SJSA1 (cell line): ENCODE measurements around the gene SNX5. TPM values are rescaled to one million over a fixed set of nuclear protein-coding genes. Genes with fewer than 3 reads are reported as not detected.
A peak's percentile ranks its signal among the peaks of the same experiment; 100 is the strongest.

Source experiments
- DNase-seq, 2 experiments: peaks; one replicate each; pipeline ENCODE4 v3.0.0-alpha.2; 2015 to 2020; ENCODE audit warnings: low spot score in 2 of 2, low read depth in 1 of 2
- H3K27ac ChIP-seq: fragments of 250-450 bp; sonication (Bioruptor Pico); 2 replicates; pipeline ENCODE4 v1.5.1; 2020; ENCODE audit warnings: mild to moderate bottlenecking, moderate library complexity
- H3K27me3 ChIP-seq: fragments of 250-450 bp; sonication (Bioruptor Pico); replicated peaks from 2 replicates; pipeline ENCODE4 v1.5.1; 2020; ENCODE audit warnings: mild to moderate bottlenecking, moderate library complexity
- H3K36me3 ChIP-seq: fragments of 250-450 bp; sonication (Bioruptor Pico); 2 replicates; pipeline ENCODE4 v1.5.1; 2020; ENCODE audit warnings: mild to moderate bottlenecking
- H3K4me1 ChIP-seq: fragments of 250-450 bp; sonication (Bioruptor Pico); replicated peaks from 2 replicates; pipeline ENCODE4 v1.6.1; 2021; ENCODE audit warnings: mild to moderate bottlenecking
- H3K4me3 ChIP-seq: fragments of 250-450 bp; sonication (Bioruptor Pico); 2 replicates; pipeline ENCODE4 v1.5.1; 2020; ENCODE audit warnings: mild to moderate bottlenecking
- H3K9me3 ChIP-seq: fragments of 250-450 bp; sonication (Bioruptor Pico); replicated peaks from 2 replicates; pipeline ENCODE4 v1.5.1; 2020; ENCODE audit warnings: mild to moderate bottlenecking
- total RNA-seq: library from RNA; depleted of rRNA; stranded (reverse); fragments of >200 nt; shearing (Covaris generic); gene quantifications from 2 replicates; pipeline ENCODE4 v1.2.3, GENCODE V29; 2014

Gene SNX5
- total RNA-seq, 1 experiment from 2014 or later: 129 TPM

DNA sequence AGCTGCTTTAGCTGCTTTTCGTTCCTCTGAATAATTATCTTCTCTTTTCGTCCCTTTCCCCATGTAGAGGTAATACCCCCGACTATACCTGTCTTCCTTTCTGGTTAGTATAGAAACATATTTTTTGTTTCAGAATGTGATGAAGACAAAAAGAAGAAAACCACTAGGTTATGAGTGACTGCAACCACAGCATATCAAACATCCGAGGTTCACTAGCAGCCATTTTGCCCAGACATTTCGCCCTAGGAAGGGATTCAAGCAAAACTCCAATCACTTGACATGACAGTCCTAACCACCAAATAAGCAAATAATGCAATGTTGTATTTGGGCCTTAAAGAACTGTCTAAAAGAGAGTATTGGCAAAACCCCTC is 9.4 kb downstream of the SNX5 start:
- no peaks in the 10 kb centered on the region for H3K9me3 ChIP-seq

DNA sequence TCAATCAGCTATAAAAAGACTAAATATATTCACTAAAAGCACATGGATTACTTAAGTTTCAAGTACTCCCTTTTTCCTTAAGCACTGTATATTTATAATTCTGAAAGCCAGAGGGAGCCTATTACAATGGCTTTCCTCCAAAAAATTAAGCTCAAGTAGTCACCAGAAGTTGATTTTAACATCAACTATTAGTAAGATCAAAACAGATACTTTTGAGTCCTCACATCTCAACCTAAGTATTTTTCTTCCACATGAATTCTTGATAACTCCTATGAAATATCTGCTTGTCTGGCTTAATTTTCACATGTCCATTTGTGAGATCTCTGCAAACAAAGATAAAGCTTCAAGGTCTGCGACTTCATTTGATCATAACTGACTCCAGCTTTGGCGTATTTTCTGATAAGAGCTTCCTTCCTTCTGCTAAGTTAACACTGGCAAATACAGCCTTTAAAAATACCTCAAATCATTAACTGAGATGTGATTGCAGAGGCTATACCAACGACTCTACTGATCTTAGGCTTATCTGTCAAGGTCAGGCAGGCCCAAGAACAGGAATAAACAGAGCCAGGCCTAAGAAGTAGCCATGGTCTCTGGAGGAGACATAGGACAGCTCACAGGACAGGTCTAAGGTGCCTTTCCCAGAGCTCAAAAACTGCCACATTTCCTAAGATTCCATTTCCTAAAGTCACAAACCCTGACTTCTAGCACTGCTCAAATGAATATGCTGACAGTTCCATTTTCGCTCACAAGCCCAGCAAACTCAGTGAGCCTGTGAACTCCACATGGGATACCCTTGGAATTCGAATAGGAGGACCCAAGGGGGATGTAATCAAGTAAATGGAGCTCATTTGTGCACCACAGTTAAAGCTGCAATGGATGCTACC is 10.0 kb downstream of the SNX5 start:
- no peaks in the 10 kb centered on the region for H3K27me3 ChIP-seq
- no peaks in the 10 kb centered on the region for H3K9me3 ChIP-seq
- H3K4me3 ChIP-seq: no peak overlapping the region
- no peak for DNase-seq
- H3K4me1 ChIP-seq: peaks cover 47% of the 10 kb centered on the region
- peak overlapping the region; percentile 32; the same call in 1 of the 2 replicates for H3K27ac ChIP-seq
- peaks cover 64% of the 10 kb centered on the region for H3K36me3 ChIP-seq

More for the DNA sequence above, 9.4 kb downstream of the SNX5 start:
- H3K4me1 ChIP-seq: peaks cover 50% of the 10 kb centered on the region
- no peaks in the 10 kb centered on the region for H3K27me3 ChIP-seq
- peaks cover 64% of the 10 kb centered on the region for H3K36me3 ChIP-seq
- no peak for DNase-seq
- 0 out of 2 replicates have a peak overlapping the region, but pooled peaks have one; percentile 0 for H3K27ac ChIP-seq
- H3K4me3 ChIP-seq: no peak overlapping the region

GRCh38 chr20:17957505-17958363 is 10.9 kb downstream of the SNX5 start:
- no peaks in the 10 kb centered on the region for H3K9me3 ChIP-seq
- peaks cover 47% of the 10 kb centered on the region for H3K4me1 ChIP-seq
- DNase-seq: peak in 1 of 2 experiments; percentile 71
- H3K36me3 ChIP-seq: peaks cover 64% of the 10 kb centered on the region
- H3K4me3 ChIP-seq: no peak overlapping the region
- no peaks in the 10 kb centered on the region for H3K27me3 ChIP-seq
- peak overlapping the region; percentile 32; the same call in 1 of the 2 replicates for H3K27ac ChIP-seq

DNA sequence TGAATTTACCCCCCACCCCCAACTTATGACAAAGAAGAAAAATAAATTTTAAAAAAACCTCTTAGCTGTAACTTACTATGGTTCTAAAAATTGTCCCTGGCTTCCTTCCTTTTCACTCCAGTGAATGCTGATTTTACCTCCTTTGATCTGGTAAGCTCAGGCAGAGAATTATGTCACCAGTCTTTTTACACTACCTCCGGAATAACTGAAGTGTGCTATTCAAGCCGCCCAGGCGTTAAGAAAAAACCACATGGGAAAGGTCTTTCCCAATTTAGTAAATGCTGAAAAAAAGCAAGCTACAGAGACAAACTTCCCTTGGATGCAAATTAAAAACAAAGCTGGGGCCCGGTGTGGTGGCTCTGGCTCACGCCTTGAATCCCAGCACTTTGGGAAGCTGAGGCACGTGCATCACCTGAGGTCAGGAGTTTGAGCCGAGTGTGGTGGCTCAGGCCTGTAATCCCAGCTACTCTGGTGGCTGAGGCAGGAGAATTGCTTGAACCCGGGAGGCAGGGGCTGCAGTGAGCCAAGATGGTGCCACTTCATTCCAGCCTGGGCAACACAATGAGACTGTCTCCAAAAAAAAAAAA is 12.4 kb downstream of the SNX5 start:
- Histone ChIP-seq H3K4me3 (no peak overlapping the region), H3K27ac (no peak overlapping the region), H3K36me3 (peaks cover 69% of the 10 kb centered on the region), H3K27me3 (no peaks in the 10 kb centered on the region), H3K9me3 (no peaks in the 10 kb centered on the region), H3K4me1 (peaks cover 40% of the 10 kb centered on the region)
- DNase-seq: no peak

- DNase-seq: no peak
- peaks cover 72% of the 10 kb centered on the region for H3K36me3 ChIP-seq
Measured at GRCh38 chr20:17955302-17955701, 13.3 kb downstream of the SNX5 start.

GRCh38 chr20:17953935-17954334 is 14.7 kb downstream of the SNX5 start:
- no peak for DNase-seq
- H3K27ac ChIP-seq: no peak overlapping the region
- peaks cover 82% of the 10 kb centered on the region for H3K36me3 ChIP-seq
- H3K27me3 ChIP-seq: no peaks in the 10 kb centered on the region
- H3K9me3 ChIP-seq: no peaks in the 10 kb centered on the region
- H3K4me1 ChIP-seq: peaks cover 21% of the 10 kb centered on the region
- H3K4me3 ChIP-seq: no peak overlapping the region

More at GRCh38 chr20:17955302-17955701, 13.3 kb downstream of the SNX5 start:
- Histone ChIP-seq H3K4me3 (no peak overlapping the region), H3K27me3 (no peaks in the 10 kb centered on the region), H3K9me3 (no peaks in the 10 kb centered on the region), H3K27ac (no peak overlapping the region), H3K4me1 (peaks cover 35% of the 10 kb centered on the region)

DNA sequence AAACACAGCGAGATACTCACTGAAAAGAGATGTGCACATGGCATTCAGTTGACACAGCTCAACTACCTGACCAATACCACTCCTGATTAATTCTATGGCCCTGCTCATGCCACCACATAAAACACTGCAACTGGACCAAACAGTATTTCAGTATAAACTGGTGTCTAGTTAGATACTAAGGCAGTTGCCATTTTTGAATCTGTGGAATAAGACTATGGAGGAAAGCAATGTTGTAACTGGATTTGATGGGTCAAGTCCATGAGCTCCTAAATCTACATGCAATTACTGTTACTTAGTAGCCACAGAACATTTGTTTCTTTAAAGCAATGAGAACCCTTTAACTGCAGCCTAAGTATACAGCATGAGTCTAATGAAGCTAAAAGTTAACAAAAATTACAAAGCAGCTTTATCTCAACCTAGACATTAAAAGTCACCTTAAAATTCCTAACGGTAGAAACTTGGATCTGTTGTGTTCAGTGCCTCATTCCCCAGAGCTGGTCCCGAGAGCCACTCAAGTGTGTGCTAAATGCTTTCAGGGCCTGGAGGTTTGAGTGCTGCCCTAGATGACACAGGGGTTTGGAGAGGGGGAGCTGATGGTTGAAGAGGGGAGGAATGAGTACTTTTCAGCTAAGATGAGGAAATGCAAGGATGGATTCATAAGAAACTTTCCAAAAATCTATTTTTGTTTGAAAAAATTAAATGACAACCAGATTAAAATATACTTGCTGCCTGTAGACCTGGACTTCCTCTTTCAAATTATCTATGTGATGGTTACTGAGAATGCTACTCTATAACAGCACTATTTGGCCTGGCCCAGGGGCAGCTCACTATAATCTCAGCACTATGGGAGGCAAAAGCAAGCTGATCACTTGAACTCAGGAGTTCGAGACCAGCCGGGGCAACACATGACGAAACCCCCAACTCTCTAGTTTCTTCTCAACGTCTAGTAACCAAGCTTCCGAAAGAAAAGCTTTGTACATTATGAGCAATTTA is 15.6 kb downstream of the SNX5 start:
- Histone ChIP-seq H3K27me3 (no peaks in the 10 kb centered on the region), H3K9me3 (no peaks in the 10 kb centered on the region), H3K27ac (no peak overlapping the region), H3K36me3 (peaks cover 91% of the 10 kb centered on the region), H3K4me1 (peaks cover 11% of the 10 kb centered on the region), H3K4me3 (no peak overlapping the region)
- no peak for DNase-seq

- Histone ChIP-seq H3K27me3 (no peaks in the 10 kb centered on the region), H3K4me3 (no peak overlapping the region), H3K36me3 (peaks cover 100% of the 10 kb centered on the region), H3K9me3 (no peaks in the 10 kb centered on the region), H3K4me1 (no peaks in the 10 kb centered on the region), H3K27ac (no peak overlapping the region)
- DNase-seq: no peak
Measured at GRCh38 chr20:17951323-17951722, 17.3 kb downstream of the SNX5 start.

DNA sequence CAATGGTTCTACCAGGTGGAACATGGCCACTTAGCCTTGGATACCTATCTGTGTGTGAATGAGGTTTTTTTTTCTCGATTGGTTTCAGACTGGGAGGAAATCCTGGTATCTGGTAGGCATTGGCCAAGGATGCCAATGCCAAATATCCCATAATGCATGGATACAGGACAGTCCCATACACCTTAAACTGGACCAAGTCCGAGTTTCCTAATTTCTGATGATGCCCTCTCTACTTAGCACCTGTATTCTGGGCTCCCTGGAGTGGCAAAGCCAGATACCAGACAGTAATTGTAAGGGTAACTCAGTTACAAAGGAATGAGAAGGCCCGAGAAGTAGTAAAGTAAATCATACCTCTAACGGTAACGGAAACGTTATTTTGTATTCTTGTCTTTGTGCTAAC is 17.9 kb downstream of the SNX5 start:
- no peaks in the 10 kb centered on the region for H3K4me1 ChIP-seq
- no peak overlapping the region for H3K27ac ChIP-seq
- H3K27me3 ChIP-seq: no peaks in the 10 kb centered on the region
- H3K36me3 ChIP-seq: peaks cover 100% of the 10 kb centered on the region
- no peak overlapping the region for H3K4me3 ChIP-seq
- DNase-seq: no peak
- no peaks in the 10 kb centered on the region for H3K9me3 ChIP-seq

DNA sequence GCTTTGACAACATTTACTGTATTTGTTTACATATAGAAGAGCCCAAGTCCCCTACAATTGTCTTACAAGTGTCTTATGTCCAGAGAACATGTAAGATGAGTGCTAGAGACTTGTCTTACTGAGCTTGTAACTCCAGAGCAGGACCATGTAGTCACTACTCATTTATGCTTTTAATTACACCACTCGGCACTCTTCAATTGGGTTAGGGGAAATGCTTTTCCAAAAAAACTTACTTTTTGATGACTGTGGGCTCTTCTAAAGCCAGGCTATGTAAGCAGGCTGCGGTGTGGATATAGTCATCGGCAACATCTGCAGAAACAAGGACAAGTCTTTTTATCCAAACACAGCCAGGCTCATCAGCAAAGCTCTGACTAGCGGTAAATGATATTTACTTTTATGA is 18.7 kb downstream of the SNX5 start:
- no peaks in the 10 kb centered on the region for H3K4me1 ChIP-seq
- H3K27ac ChIP-seq: no peak overlapping the region
- DNase-seq: no peak
- H3K9me3 ChIP-seq: no peaks in the 10 kb centered on the region
- no peaks in the 10 kb centered on the region for H3K27me3 ChIP-seq
- peaks cover 100% of the 10 kb centered on the region for H3K36me3 ChIP-seq
- no peak overlapping the region for H3K4me3 ChIP-seq

DNA sequence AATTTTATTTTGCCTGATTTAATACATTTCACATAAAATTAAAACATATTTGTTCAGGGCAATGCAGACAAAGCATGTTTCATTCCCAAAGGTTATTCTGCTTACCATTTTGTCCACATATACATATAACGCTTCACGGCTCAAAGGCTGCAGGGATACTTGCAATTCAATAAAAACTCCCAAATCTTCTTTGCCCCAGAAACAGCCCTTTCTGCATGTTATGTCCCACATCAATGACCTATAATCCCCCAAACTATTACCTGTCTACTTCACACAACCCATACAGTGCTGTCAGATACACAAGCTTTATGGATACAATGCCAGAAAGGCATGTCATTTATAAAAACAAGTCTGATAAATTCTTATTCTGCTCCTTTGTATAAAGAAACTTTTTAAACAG is 20.2 kb downstream of the SNX5 start:
- Histone ChIP-seq H3K9me3 (no peaks in the 10 kb centered on the region), H3K4me3 (no peak overlapping the region), H3K27ac (no peak overlapping the region), H3K4me1 (no peaks in the 10 kb centered on the region), H3K36me3 (peaks cover 100% of the 10 kb centered on the region), H3K27me3 (no peaks in the 10 kb centered on the region)
- DNase-seq: no peak

DNA sequence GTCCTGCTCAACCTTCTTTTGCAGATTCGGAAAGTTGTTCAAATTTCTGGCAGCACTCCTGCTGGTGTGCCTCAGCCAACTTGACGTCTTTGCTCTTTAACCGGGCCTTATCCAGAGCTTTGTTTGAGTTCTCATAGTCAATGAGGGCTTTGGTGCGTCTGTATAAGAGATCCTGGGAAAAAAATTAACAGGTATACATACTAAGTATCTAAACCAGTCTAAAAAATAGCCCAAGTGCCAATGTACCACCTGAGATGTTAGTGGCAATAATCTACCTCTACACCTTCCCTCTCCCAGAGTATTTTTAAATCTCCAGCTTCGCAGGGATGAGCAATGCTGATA is 21.1 kb downstream of the SNX5 start:
- no peak for DNase-seq
- Histone ChIP-seq H3K9me3 (no peaks in the 10 kb centered on the region), H3K27me3 (no peaks in the 10 kb centered on the region), H3K27ac (no peak overlapping the region), H3K4me3 (no peak overlapping the region), H3K4me1 (no peaks in the 10 kb centered on the region), H3K36me3 (peaks cover 100% of the 10 kb centered on the region)
